WTC11 (cell line): ENCODE results near the gene ARID2. TPM values are rescaled to one million over a fixed set of nuclear protein-coding genes. Genes with fewer than 3 reads are reported as not detected.
A peak's percentile ranks its signal among the peaks of the same experiment; 100 is the strongest.

Experiments
- ATAC-seq: fragments of 200-7000 bp; cut with Tn5 transposase; 2 replicates; pipeline ENCODE4 v1.10.0; 2021; ENCODE audit warnings: mild to moderate bottlenecking, moderate library complexity
- CTCF ChIA-PET: fragments of 300-600 bp; sonication (Branson Sonifier 250); formaldehyde crosslinking; loops from one replicate; lab custom pipeline; 2021; ENCODE audit warnings: antibody characterized with exemption; lab: Charles Lee
- POLR2A ChIA-PET: fragments of 350-600 bp; sonication (Branson Sonifier 250); formaldehyde crosslinking; loops from one replicate; lab custom pipeline; 2021; ENCODE audit warnings: antibody characterized with exemption; lab: Charles Lee
- DNase-seq: peaks from one replicate; pipeline ENCODE4 v3.0.0; 2021; ENCODE audit warnings: low spot score
- H3K27ac Mint-ChIP-seq: 2 replicates; pipeline ENCODE4 v1.8.0; 2021; ENCODE audit warnings: mixed read lengths
- H3K27me3 Mint-ChIP-seq: 2 replicates; pipeline ENCODE4 v1.8.0; 2021; ENCODE audit warnings: low read depth, mild to moderate bottlenecking, moderate library complexity, mixed read lengths
- H3K36me3 Mint-ChIP-seq: 2 replicates; pipeline ENCODE4 v1.8.0; 2021; ENCODE audit warnings: mixed read lengths
- H3K4me1 Mint-ChIP-seq: 2 replicates; pipeline ENCODE4 v1.8.0; 2022; ENCODE audit warnings: mixed read lengths
- H3K4me3 Mint-ChIP-seq: 2 replicates; pipeline ENCODE4 v1.8.0; 2021; ENCODE audit warnings: mild to moderate bottlenecking, moderate library complexity, mixed read lengths
- H3K9me3 Mint-ChIP-seq: 2 replicates; pipeline ENCODE4 v1.8.0; 2021; ENCODE audit warnings: mixed read lengths
- CREM ChIP-seq: sonication (generic); formaldehyde crosslinking; IDR thresholded peaks from 2 replicates; pipeline ENCODE4 v1.8.1; 2022; ENCODE audit warnings: mild to moderate bottlenecking, missing genetic modification reagents, moderate library complexity
- FOXK1 ChIP-seq: sonication (generic); formaldehyde crosslinking; IDR thresholded peaks from 2 replicates; pipeline ENCODE4 v1.8.0; 2022; ENCODE audit warnings: mild to moderate bottlenecking, moderate library complexity, missing genetic modification reagents
- FOXP1 ChIP-seq: sonication (generic); formaldehyde crosslinking; IDR thresholded peaks from 2 replicates; pipeline ENCODE4 v1.8.0; 2022; ENCODE audit warnings: missing genetic modification reagents, mild to moderate bottlenecking, moderate library complexity, borderline replicate concordance
- GABPB1 ChIP-seq: sonication (generic); formaldehyde crosslinking; IDR thresholded peaks from 2 replicates; pipeline ENCODE4 v1.8.1; 2023; ENCODE audit warnings: mild to moderate bottlenecking, missing genetic modification reagents
- GRHL2 ChIP-seq: fragments of 250-450 bp; sonication (Bioruptor Pico); IDR thresholded peaks from 2 replicates; pipeline ENCODE4 v1.8.0; 2022; ENCODE audit warnings: mild to moderate bottlenecking, moderate library complexity; ENCODE audit not compliant: insufficient replicate concordance, severe bottlenecking
- HMGA2 ChIP-seq: fragments of 250-450 bp; sonication (Bioruptor Pico); IDR thresholded peaks from 2 replicates; pipeline ENCODE4 v1.4.0; 2021; ENCODE audit warnings: mild to moderate bottlenecking, moderate library complexity
- NR1H2 ChIP-seq: sonication (generic); formaldehyde crosslinking; IDR thresholded peaks from 2 replicates; pipeline ENCODE4 v1.9.0; 2021; ENCODE audit warnings: mild to moderate bottlenecking, moderate library complexity, missing genetic modification reagents
- OVOL2 ChIP-seq: fragments of 250-450 bp; sonication (Bioruptor Pico); IDR thresholded peaks from 2 replicates; pipeline ENCODE4 v1.9.0; 2021; ENCODE audit warnings: mild to moderate bottlenecking, borderline replicate concordance
- RORB ChIP-seq: fragments of 250-450 bp; sonication (Bioruptor Pico); IDR thresholded peaks from 2 replicates; pipeline ENCODE4 v1.9.0; 2021; ENCODE audit warnings: mild to moderate bottlenecking
- TP53 ChIP-seq: sonication (generic); formaldehyde crosslinking; IDR thresholded peaks from 2 replicates; pipeline ENCODE4 v1.8.1; 2023; ENCODE audit warnings: mild to moderate bottlenecking, missing genetic modification reagents
- ZNF121 ChIP-seq: sonication (generic); formaldehyde crosslinking; IDR thresholded peaks from 2 replicates; pipeline ENCODE4 v1.8.0; 2023; ENCODE audit warnings: missing genetic modification reagents
- ZNF138 ChIP-seq: sonication (generic); formaldehyde crosslinking; conservative IDR thresholded peaks from 2 replicates; pipeline ENCODE4 v1.8.1; 2022; ENCODE audit warnings: mild to moderate bottlenecking, moderate library complexity, missing genetic modification reagents
- ZNF423 ChIP-seq: fragments of 250-450 bp; sonication (Bioruptor Pico); IDR thresholded peaks from 2 replicates; pipeline ENCODE4 v2.1.2; 2022; ENCODE audit warnings: mild to moderate bottlenecking, moderate library complexity
- total RNA-seq: library from RNA; stranded (reverse); gene quantifications from 3 replicates; pipeline ENCODE4 v1.2.3, GENCODE V29; 2021
- TF ChIP-seq, protein P1 (sequence below): sonication (generic); formaldehyde crosslinking; IDR thresholded peaks from 2 replicates; pipeline ENCODE4 v1.8.1; 2022; ENCODE audit warnings: low read depth, missing genetic modification reagents, borderline replicate concordance
- TF ChIP-seq, protein P2 (sequence below): sonication (generic); formaldehyde crosslinking; IDR thresholded peaks from 2 replicates; pipeline ENCODE4 v1.8.1; 2022; ENCODE audit warnings: mild to moderate bottlenecking, missing genetic modification reagents, moderate library complexity, borderline replicate concordance
- TF ChIP-seq, protein P3 (sequence below): sonication (generic); formaldehyde crosslinking; IDR thresholded peaks from 2 replicates; pipeline ENCODE4 v1.8.0; 2023; ENCODE audit warnings: mild to moderate bottlenecking, missing genetic modification reagents
- TF ChIP-seq, protein P4 (sequence below): sonication (generic); formaldehyde crosslinking; IDR thresholded peaks from 2 replicates; pipeline ENCODE4 v1.8.1; 2023; ENCODE audit warnings: mild to moderate bottlenecking, missing genetic modification reagents
- TF ChIP-seq, protein P5 (sequence below): sonication (generic); formaldehyde crosslinking; IDR thresholded peaks from 2 replicates; pipeline ENCODE4 v1.8.1; 2022; ENCODE audit warnings: low read depth, mild to moderate bottlenecking, moderate library complexity, missing genetic modification reagents, borderline replicate concordance

Gene ARID2
- total RNA-seq, 1 experiment from 2014 or later = 33.9 TPM

DNA sequence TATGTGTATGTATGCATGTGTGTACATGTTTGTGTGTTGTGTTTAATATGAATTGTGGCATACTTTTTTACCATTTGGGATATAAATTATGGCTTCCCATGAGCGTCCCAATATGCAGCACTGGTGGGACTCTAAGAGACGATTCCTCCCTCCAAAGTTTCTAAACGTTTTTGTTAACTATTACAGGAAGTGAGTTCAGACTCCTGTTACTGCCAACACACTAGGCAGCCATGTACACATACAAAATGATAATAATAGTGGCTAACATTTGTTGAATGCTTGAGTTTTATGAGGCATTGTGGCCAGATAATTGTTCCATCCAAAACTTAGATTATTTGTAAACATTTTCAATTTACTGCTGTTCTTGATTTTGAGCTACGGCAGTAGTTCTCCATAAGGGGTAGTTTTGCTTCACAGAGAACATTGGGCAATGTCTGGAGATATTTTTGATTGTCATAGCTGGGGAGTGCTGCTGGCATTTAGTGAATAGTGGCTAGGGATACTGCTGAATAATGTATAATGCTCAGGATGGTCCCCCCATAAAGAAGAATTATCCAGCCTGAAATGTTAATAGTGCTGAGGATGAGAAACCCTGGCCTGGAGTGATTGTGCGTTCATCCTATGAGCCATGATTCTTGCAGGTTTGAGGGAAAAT, 45.1 kb downstream of the ARID2 start:
- H3K4me1 Mint-ChIP-seq = peaks cover 37% of the 10 kb centered on the region
- H3K27me3 Mint-ChIP-seq = no peaks in the 10 kb centered on the region
- TF ChIP-seq ZNF423 (CRISPR knock-in tag) = no peak
- TF ChIP-seq CREM (CRISPR knock-in tag) = no peak
- no peak for TF ChIP-seq FOXK1 (CRISPR knock-in tag)
- TF ChIP-seq GABPB1 (CRISPR knock-in tag) = no peak
- TF ChIP-seq ZNF121 (CRISPR knock-in tag) = no peak
- TF ChIP-seq OVOL2 = no peak
- TF ChIP-seq HMGA2 (CRISPR knock-in tag) = no peak
- no peak for TF ChIP-seq TP53 (CRISPR knock-in tag)
- DNase-seq (no peak), ATAC-seq (no peak)
- peaks cover 2% of the 10 kb centered on the region for H3K36me3 Mint-ChIP-seq
- POLR2A ChIA-PET = no interaction called here
- no peak overlapping the region for H3K27ac Mint-ChIP-seq
- CTCF ChIA-PET = interaction anchor here (0.8 to 2.2 kb wide), 3 partner anchors 12 to 231 kb away, joined by 3 to 8 read pairs (median 4); no protein-coding TSS in a partner anchor
- H3K4me3 Mint-ChIP-seq = no peak overlapping the region
- H3K9me3 Mint-ChIP-seq = peaks cover 1% of the 10 kb centered on the region

DNA sequence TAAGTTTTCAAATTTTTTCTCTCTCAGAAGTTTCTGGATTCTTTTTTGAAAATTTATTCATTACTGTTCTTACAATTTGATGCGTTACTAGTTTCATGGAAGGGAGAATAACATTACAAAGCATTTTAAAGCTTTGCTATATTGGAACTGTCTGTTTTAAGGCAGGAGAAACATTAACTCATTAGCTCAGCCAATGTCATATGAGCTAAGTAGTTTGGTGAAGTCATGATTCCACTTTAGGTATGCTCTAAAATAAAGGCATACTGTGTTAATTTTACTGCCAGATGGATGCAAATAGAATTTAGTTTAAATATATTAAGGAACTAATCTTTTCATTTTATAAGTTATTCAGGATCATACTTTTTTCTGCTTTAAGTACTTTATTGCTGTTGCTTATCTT, 46.0 kb downstream of the ARID2 start:
- ATAC-seq = no peak
- Mint-ChIP-seq H3K27ac (0 out of 2 replicates have a peak overlapping the region, but pooled peaks have one; percentile 8), H3K27me3 (no peaks in the 10 kb centered on the region), H3K9me3 (no peaks in the 10 kb centered on the region), H3K36me3 (no peaks in the 10 kb centered on the region), H3K4me3 (no peak overlapping the region), H3K4me1 (peaks cover 33% of the 10 kb centered on the region)
- CTCF ChIA-PET = interaction anchor here (0.8 to 2.2 kb wide), 2 partner anchors 13 to 232 kb away, joined by 3 to 8 read pairs; no protein-coding TSS in a partner anchor
- POLR2A ChIA-PET = no interaction called here
- DNase-seq = no peak
- TF ChIP-seq, protein P1, sequence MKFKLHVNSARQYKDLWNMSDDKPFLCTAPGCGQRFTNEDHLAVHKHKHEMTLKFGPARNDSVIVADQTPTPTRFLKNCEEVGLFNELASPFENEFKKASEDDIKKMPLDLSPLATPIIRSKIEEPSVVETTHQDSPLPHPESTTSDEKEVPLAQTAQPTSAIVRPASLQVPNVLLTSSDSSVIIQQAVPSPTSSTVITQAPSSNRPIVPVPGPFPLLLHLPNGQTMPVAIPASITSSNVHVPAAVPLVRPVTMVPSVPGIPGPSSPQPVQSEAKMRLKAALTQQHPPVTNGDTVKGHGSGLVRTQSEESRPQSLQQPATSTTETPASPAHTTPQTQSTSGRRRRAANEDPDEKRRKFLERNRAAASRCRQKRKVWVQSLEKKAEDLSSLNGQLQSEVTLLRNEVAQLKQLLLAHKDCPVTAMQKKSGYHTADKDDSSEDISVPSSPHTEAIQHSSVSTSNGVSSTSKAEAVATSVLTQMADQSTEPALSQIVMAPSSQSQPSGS (CRISPR knock-in tag) = no peak
- TF ChIP-seq, protein P2, sequence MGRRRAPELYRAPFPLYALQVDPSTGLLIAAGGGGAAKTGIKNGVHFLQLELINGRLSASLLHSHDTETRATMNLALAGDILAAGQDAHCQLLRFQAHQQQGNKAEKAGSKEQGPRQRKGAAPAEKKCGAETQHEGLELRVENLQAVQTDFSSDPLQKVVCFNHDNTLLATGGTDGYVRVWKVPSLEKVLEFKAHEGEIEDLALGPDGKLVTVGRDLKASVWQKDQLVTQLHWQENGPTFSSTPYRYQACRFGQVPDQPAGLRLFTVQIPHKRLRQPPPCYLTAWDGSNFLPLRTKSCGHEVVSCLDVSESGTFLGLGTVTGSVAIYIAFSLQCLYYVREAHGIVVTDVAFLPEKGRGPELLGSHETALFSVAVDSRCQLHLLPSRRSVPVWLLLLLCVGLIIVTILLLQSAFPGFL (CRISPR knock-in tag) = no peak
- TF ChIP-seq ZNF423 (CRISPR knock-in tag) = no peak
- no peak for TF ChIP-seq RORB (CRISPR knock-in tag)
- TF ChIP-seq, protein P3, sequence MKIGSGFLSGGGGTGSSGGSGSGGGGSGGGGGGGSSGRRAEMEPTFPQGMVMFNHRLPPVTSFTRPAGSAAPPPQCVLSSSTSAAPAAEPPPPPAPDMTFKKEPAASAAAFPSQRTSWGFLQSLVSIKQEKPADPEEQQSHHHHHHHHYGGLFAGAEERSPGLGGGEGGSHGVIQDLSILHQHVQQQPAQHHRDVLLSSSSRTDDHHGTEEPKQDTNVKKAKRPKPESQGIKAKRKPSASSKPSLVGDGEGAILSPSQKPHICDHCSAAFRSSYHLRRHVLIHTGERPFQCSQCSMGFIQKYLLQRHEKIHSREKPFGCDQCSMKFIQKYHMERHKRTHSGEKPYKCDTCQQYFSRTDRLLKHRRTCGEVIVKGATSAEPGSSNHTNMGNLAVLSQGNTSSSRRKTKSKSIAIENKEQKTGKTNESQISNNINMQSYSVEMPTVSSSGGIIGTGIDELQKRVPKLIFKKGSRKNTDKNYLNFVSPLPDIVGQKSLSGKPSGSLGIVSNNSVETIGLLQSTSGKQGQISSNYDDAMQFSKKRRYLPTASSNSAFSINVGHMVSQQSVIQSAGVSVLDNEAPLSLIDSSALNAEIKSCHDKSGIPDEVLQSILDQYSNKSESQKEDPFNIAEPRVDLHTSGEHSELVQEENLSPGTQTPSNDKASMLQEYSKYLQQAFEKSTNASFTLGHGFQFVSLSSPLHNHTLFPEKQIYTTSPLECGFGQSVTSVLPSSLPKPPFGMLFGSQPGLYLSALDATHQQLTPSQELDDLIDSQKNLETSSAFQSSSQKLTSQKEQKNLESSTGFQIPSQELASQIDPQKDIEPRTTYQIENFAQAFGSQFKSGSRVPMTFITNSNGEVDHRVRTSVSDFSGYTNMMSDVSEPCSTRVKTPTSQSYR = no peak
- TF ChIP-seq, protein P4, sequence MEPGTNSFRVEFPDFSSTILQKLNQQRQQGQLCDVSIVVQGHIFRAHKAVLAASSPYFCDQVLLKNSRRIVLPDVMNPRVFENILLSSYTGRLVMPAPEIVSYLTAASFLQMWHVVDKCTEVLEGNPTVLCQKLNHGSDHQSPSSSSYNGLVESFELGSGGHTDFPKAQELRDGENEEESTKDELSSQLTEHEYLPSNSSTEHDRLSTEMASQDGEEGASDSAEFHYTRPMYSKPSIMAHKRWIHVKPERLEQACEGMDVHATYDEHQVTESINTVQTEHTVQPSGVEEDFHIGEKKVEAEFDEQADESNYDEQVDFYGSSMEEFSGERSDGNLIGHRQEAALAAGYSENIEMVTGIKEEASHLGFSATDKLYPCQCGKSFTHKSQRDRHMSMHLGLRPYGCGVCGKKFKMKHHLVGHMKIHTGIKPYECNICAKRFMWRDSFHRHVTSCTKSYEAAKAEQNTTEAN = no peak
- no peak for TF ChIP-seq GRHL2
- TF ChIP-seq, protein P5, sequence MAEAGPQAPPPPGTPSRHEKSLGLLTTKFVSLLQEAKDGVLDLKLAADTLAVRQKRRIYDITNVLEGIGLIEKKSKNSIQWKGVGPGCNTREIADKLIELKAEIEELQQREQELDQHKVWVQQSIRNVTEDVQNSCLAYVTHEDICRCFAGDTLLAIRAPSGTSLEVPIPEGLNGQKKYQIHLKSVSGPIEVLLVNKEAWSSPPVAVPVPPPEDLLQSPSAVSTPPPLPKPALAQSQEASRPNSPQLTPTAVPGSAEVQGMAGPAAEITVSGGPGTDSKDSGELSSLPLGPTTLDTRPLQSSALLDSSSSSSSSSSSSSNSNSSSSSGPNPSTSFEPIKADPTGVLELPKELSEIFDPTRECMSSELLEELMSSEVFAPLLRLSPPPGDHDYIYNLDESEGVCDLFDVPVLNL = no peak
- TF ChIP-seq NR1H2 = no peak
- no peak for TF ChIP-seq ZNF138 (CRISPR knock-in tag)
- no peak for TF ChIP-seq FOXP1 (CRISPR knock-in tag)
